Liver (tissue), 9 donors: Measurements from ENCODE around the gene SLC35F4. TPM values are rescaled to one million over a fixed set of nuclear protein-coding genes. Genes with fewer than 3 reads are reported as not detected.
"Not testable (repeated sequence)": the region's sequence is repeated elsewhere in the genome, so short reads cannot be mapped to it uniquely, and the experiment has no call there.

Source experiments
- DNase-seq: peaks from one replicate; pipeline ENCODE4 v3.0.0-alpha.2; 2017; ENCODE audit warnings: low spot score
- H3K27ac ChIP-seq, 2 donors: one replicate each; pipeline ENCODE4 v1.7.0; 2013; ENCODE audit warnings: inconsistent platforms in 2 of 2, low read length in 2 of 2, control low read depth in 1 of 2, low read depth in 1 of 2, mild to moderate bottlenecking in 1 of 2
- H3K27me3 ChIP-seq, 4 donors: one replicate each; pipeline versions ENCODE4 v1.6.1 to v1.7.0; 2013; ENCODE audit warnings: low read length in 3 of 4, inconsistent platforms in 1 of 4, mild to moderate bottlenecking in 1 of 4, moderate library complexity in 1 of 4; ENCODE audit not compliant: control insufficient read depth in 4 of 4, insufficient read depth in 4 of 4
- H3K36me3 ChIP-seq, 4 donors: one replicate each; pipeline versions ENCODE4 v1.6.1 to v1.7.0; 2013; ENCODE audit warnings: low read length in 3 of 4, mild to moderate bottlenecking in 3 of 4, low read depth in 1 of 4, moderate library complexity in 1 of 4; ENCODE audit not compliant: control insufficient read depth in 4 of 4, insufficient read depth in 3 of 4
- H3K4me1 ChIP-seq, 4 donors: one replicate each; pipeline versions ENCODE4 v1.6.1 to v1.7.0; 2013; ENCODE audit warnings: low read length in 3 of 4, mild to moderate bottlenecking in 3 of 4, moderate library complexity in 1 of 4; ENCODE audit not compliant: control insufficient read depth in 4 of 4, insufficient read depth in 4 of 4
- H3K4me3 ChIP-seq, 3 donors: one replicate each; pipeline versions ENCODE4 v1.6.1 to v1.7.0; 2013; ENCODE audit warnings: low read length in 3 of 3, control low read depth in 1 of 3, low read depth in 1 of 3, mild to moderate bottlenecking in 1 of 3
- H3K9ac ChIP-seq, 2 donors: one replicate each; pipeline ENCODE4 v1.7.0; 2013; ENCODE audit warnings: low read length in 2 of 2, mild to moderate bottlenecking in 2 of 2, moderate library complexity in 2 of 2, control low read depth in 1 of 2, low read depth in 1 of 2
- H3K9me3 ChIP-seq, 4 donors: one replicate each; pipeline versions ENCODE4 v1.6.1 to v1.7.0; 2013; ENCODE audit warnings: low read length in 3 of 4; ENCODE audit not compliant: control insufficient read depth in 4 of 4
- CTCF ChIP-seq: fragments of 150-350 bp; IDR thresholded peaks from 2 replicates; pipeline ENCODE4 v1.5.1; 2017; ENCODE audit warnings: improper control_type of control experiment, low read depth, low read length; ENCODE audit not compliant: missing input control
- EGR1 ChIP-seq, 2 donors: IDR thresholded peaks; 2 replicates each; pipeline ENCODE4 v1.6.1; 2016 to 2018; ENCODE audit warnings: antibody characterized with exemption in 2 of 2, low read depth in 2 of 2
- FOXA1 ChIP-seq: IDR thresholded peaks from 2 replicates; pipeline ENCODE4 v1.6.1; 2016; ENCODE audit warnings: antibody characterized with exemption
- FOXA2 ChIP-seq: IDR thresholded peaks from 2 replicates; pipeline ENCODE4 v1.6.1; 2016; ENCODE audit warnings: antibody characterized with exemption
- HNF4A ChIP-seq, 2 donors: conservative IDR thresholded peaks; 2 replicates each; pipeline ENCODE4 v1.6.1; 2016; ENCODE audit warnings: antibody characterized with exemption in 2 of 2, mild to moderate bottlenecking in 2 of 2
- HNF4G ChIP-seq: IDR thresholded peaks from 2 replicates; pipeline ENCODE4 v1.6.1; 2016; ENCODE audit warnings: antibody characterized with exemption
- JUND ChIP-seq, 2 donors: IDR thresholded peaks; 2 replicates each; pipeline ENCODE4 v1.6.1; 2016; ENCODE audit warnings: antibody characterized with exemption in 2 of 2
- RAD21 ChIP-seq, 2 donors: IDR thresholded peaks; 2 replicates each; pipeline ENCODE4 v1.6.1; 2016; ENCODE audit warnings: antibody characterized with exemption in 2 of 2, mild to moderate bottlenecking in 2 of 2
- REST ChIP-seq: IDR thresholded peaks from 2 replicates; pipeline ENCODE4 v1.6.1; 2016; ENCODE audit warnings: antibody characterized with exemption, mild to moderate bottlenecking
- RXRA ChIP-seq, 2 donors: IDR thresholded peaks; 2 replicates each; pipeline ENCODE4 v1.6.1; 2017 to 2018; ENCODE audit warnings: antibody characterized with exemption in 2 of 2, mild to moderate bottlenecking in 1 of 2
- SP1 ChIP-seq: IDR thresholded peaks from 2 replicates; pipeline ENCODE4 v1.6.1; 2018; ENCODE audit warnings: antibody characterized with exemption, mild to moderate bottlenecking
- YY1 ChIP-seq: IDR thresholded peaks from 2 replicates; pipeline ENCODE4 v1.6.1; 2016; ENCODE audit warnings: antibody characterized with exemption, mild to moderate bottlenecking
- WGBS: extraction: QIAGEN DNeasy Blood & Tissue Kit; methylation state at CpG from one replicate; pipeline ENCODE4 v1.1.7; 2013; 5-methylcytosine and 5-hydroxymethylcytosine counted together
- polyA plus RNA-seq, 2 donors: library from polyadenylated mRNA; stranded (reverse) in 1 of 2; unstranded in 1 of 2; fragments of 200-250 nt in 1 of 2; fragments of >200 nt in 1 of 2; fragmentation: Nextera tagmentation in 1 of 2; extraction: Ambion mirVana in 1 of 2; gene quantifications; one replicate each; pipeline versions ENCODE4 v1.2.1 to v1.2.3, GENCODE V29; 2013 to 2015
- total RNA-seq, 2 donors: library from RNA; depleted of rRNA; stranded (reverse); fragments of >200 nt; gene quantifications; one replicate each; pipeline ENCODE4 v1.2.3, GENCODE V29; 2014
- TF ChIP-seq, protein P1 (sequence below): IDR thresholded peaks from 2 replicates; pipeline ENCODE4 v1.6.1; 2016; ENCODE audit warnings: antibody characterized with exemption
- TF ChIP-seq, protein P2 (sequence below): IDR thresholded peaks from 2 replicates; pipeline ENCODE4 v1.6.1; 2016; ENCODE audit warnings: antibody characterized with exemption
- donor health status: healthy.
- donor health status: healthy.
- donor health status: healthy.
- donor health status: healthy.
- donor health status: healthy.

SLC35F4 gene
- total and polyA plus RNA-seq, 4 donors: not detected

DNA sequence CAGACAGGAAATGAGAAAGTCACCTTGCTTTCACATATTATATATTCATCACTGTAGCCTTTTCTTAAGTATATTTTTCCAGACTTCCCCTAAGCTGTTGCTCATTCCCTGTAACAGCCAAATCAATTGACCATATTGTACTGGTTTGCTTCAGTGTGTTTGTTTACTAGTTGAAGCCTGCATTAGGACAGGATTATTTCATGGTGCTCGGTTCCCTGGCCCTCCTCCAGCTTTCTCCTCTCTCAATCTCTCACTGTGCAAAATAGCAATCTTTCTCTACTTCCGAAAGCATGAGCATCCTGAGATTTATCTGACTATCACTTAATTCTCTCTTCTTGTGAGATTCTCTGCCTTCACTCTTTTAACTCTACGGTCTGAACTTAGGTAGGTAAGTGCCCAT lies 2.4 kb downstream of the SLC35F4 start:
- no peak overlapping the region for H3K4me3 ChIP-seq
- no peak for TF ChIP-seq REST
- no peak for TF ChIP-seq JUND (IDR thresholded peaks at IDR 0.05)
- no peak for TF ChIP-seq FOXA1
- no peak for TF ChIP-seq EGR1 (IDR thresholded peaks at IDR 0.05; ENCODE audit: low read depth in 2 of 2)
- no peak for TF ChIP-seq YY1
- no peak for TF ChIP-seq FOXA2
- TF ChIP-seq HNF4A (conservative IDR thresholded peaks at IDR 0.05): no peak
- TF ChIP-seq RAD21 (IDR thresholded peaks at IDR 0.05): no peak
- TF ChIP-seq, protein P1, sequence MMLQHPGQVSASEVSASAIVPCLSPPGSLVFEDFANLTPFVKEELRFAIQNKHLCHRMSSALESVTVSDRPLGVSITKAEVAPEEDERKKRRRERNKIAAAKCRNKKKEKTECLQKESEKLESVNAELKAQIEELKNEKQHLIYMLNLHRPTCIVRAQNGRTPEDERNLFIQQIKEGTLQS: no peak
- TF ChIP-seq, protein P2, sequence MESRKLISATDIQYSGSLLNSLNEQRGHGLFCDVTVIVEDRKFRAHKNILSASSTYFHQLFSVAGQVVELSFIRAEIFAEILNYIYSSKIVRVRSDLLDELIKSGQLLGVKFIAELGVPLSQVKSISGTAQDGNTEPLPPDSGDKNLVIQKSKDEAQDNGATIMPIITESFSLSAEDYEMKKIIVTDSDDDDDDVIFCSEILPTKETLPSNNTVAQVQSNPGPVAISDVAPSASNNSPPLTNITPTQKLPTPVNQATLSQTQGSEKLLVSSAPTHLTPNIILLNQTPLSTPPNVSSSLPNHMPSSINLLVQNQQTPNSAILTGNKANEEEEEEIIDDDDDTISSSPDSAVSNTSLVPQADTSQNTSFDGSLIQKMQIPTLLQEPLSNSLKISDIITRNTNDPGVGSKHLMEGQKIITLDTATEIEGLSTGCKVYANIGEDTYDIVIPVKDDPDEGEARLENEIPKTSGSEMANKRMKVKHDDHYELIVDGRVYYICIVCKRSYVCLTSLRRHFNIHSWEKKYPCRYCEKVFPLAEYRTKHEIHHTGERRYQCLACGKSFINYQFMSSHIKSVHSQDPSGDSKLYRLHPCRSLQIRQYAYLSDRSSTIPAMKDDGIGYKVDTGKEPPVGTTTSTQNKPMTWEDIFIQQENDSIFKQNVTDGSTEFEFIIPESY: no peak
- TF ChIP-seq SP1: no peak
- TF ChIP-seq HNF4G: no peak
- no peak for TF ChIP-seq RXRA (IDR thresholded peaks at IDR 0.05)
- no peak for TF ChIP-seq CTCF
- H3K4me1 ChIP-seq: peaks cover 0 to 6% (median 3%) of the 10 kb centered on the region in 4 donors
- no peak overlapping the region for H3K27ac ChIP-seq
- peaks cover 0 to 17% (median 5%) of the 10 kb centered on the region in 4 donors for H3K27me3 ChIP-seq
- no peaks in the 10 kb centered on the region for H3K36me3 ChIP-seq
- WGBS: 61% methylated on average over 3 of the region's 3 CpGs
- DNase-seq: no peak
- no peak overlapping the region for H3K9ac ChIP-seq
- no peaks in the 10 kb centered on the region for H3K9me3 ChIP-seq

GRCh38 chr14:57855666-57856065 lies 10.2 kb downstream of the SLC35F4 start:
- not testable (repeated sequence) for H3K27ac ChIP-seq, H3K9me3 ChIP-seq, H3K4me1 ChIP-seq, H3K9ac ChIP-seq, DNase-seq, H3K36me3 ChIP-seq, H3K4me3 ChIP-seq, H3K27me3 ChIP-seq
- 83% methylated on average over 2 of the region's 2 CpGs for WGBS
